ENCODE data around the gene TMEM181. TPM values are rescaled to one million over a fixed set of nuclear protein-coding genes. Genes with fewer than 3 reads are reported as not detected.

TMEM181 gene
- total and polyA plus RNA-seq, 2 experiments from 2014 or later, result 20.0 to 46.9 TPM

DNA sequence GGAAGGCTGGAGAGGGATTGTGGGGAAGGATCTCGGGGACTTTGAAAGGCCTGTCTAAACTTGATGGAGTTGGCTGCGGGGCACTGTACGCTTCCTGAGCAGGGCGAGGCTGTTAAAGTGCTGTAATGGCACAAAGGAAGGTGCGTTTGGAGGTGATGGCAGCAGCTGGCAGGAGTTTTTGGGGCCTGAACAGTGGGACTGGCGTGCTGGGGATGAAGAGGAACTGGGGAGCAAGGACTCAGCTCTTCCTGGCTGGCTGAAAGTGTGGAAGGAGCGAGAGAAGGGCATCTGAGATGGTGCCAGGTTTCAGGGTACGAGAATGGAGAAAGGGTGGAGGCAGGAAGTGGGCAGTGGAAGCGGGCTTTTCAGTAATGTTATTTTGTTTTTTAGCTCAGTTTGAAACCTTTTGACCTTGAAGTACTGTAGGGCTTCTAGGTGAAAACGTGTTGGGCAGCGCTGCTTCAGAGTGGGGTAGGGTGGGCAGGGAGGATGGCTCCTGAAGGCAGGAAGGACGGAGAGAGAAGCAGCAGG is 8.0 kb downstream of the TMEM181 start:
- H3K27me3 ChIP-seq, result no peaks in the 10 kb centered on the region
- H3K36me3 ChIP-seq (replicated peaks; ENCODE audit: insufficient read depth, low read depth), result no peaks in the 10 kb centered on the region
- DNase-seq (ENCODE audit: low spot score), result no peak
- H3K9me2 ChIP-seq (replicated peaks; ENCODE audit: insufficient read depth), result no peaks in the 10 kb centered on the region
- no peaks in the 10 kb centered on the region for H3K4me1 ChIP-seq (ENCODE audit: insufficient read depth)
- H3K9me3 ChIP-seq (ENCODE audit: low read depth), result no peaks in the 10 kb centered on the region
- H3K79me2 ChIP-seq, result peaks cover 82% of the 10 kb centered on the region
- peaks cover 39% of the 10 kb centered on the region for H4K20me1 ChIP-seq (ENCODE audit: insufficient read depth, poor library complexity, severe bottlenecking)
- TF ChIP-seq, protein P1, sequence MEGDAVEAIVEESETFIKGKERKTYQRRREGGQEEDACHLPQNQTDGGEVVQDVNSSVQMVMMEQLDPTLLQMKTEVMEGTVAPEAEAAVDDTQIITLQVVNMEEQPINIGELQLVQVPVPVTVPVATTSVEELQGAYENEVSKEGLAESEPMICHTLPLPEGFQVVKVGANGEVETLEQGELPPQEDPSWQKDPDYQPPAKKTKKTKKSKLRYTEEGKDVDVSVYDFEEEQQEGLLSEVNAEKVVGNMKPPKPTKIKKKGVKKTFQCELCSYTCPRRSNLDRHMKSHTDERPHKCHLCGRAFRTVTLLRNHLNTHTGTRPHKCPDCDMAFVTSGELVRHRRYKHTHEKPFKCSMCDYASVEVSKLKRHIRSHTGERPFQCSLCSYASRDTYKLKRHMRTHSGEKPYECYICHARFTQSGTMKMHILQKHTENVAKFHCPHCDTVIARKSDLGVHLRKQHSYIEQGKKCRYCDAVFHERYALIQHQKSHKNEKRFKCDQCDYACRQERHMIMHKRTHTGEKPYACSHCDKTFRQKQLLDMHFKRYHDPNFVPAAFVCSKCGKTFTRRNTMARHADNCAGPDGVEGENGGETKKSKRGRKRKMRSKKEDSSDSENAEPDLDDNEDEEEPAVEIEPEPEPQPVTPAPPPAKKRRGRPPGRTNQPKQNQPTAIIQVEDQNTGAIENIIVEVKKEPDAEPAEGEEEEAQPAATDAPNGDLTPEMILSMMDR (IDR thresholded peaks at IDR 0.05; ENCODE audit: poor library complexity), result no peak
- TF ChIP-seq EZH2 (IDR thresholded peaks at IDR 0.05; ENCODE audit: borderline replicate concordance) (no peak), EZH2phosphoT487 (IDR thresholded peaks at IDR 0.05; ENCODE audit: low read depth, severe bottlenecking, unreplicated experiment) (no peak)
- H3K4me2 ChIP-seq, result no peak overlapping the region
- no peak overlapping the region for H3K27ac ChIP-seq
- WGBS (ENCODE audit: low lambda C conversion rate, missing lambda C conversion rate), result 90% methylated on average over 12 of the region's 12 CpGs
- H3K4me3 ChIP-seq, result no peak overlapping the region
- no peak overlapping the region for H2AFZ ChIP-seq

DNA sequence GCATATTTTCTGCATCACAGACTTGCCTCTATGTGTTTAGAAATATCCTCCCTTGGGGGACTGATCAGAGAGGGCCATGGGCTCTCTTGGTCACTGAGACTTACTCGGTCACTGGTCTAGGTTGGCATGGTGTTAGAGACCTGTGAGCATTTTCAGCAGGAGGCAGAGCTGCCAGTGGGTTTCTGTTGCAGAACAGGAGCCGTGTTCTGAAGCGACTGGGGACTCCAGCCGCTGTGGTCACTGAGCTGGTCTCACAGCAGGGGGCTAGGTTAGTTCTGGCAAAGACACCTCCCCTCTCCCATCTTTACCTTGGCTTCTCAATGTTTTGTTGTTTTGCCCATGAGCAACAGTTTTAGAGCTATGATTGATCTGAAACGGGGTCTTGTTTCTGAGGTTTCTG is 8.7 kb downstream of the TMEM181 start:
- Histone ChIP-seq H3K79me2 (peaks cover 82% of the 10 kb centered on the region), H3K4me1 (ENCODE audit: insufficient read depth) (no peaks in the 10 kb centered on the region), H3K4me2 (no peak overlapping the region)

DNA sequence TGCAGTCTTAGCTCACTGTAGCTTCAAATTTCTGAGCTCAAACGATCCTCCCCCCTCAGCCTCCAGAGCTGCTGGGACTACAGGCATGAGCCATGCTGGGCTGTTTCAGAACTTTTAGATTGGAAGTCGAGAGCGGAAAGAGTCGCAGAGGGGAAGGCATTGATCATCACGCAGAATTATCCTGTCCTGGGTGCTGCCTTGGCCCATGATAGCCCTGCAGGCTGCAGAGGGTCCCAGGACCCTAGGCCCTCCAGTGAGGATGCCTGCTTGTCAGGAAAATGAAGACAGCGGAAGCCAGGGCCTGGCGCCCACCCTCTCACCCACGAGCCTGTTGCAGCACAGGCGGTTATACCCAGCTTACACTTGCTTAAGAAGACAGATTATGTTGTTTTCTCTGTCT is 9.1 kb downstream of the TMEM181 start:
- Histone ChIP-seq H3K9me3 (ENCODE audit: low read depth) (no peaks in the 10 kb centered on the region), H3K9me2 (replicated peaks; ENCODE audit: insufficient read depth) (no peaks in the 10 kb centered on the region), H3K79me2 (peaks cover 82% of the 10 kb centered on the region), H3K4me1 (ENCODE audit: insufficient read depth) (no peaks in the 10 kb centered on the region), H3K27me3 (no peaks in the 10 kb centered on the region), H2AFZ (no peak overlapping the region), H3K36me3 (replicated peaks; ENCODE audit: insufficient read depth, low read depth) (no peaks in the 10 kb centered on the region), H3K4me3 (no peak overlapping the region), H3K4me2 (no peak overlapping the region), H3K27ac (no peak overlapping the region), H4K20me1 (ENCODE audit: insufficient read depth, poor library complexity, severe bottlenecking) (peaks cover 32% of the 10 kb centered on the region)
- DNase-seq (ENCODE audit: low spot score), result no peak
- WGBS (ENCODE audit: low lambda C conversion rate, missing lambda C conversion rate), result 94% methylated on average over 9 of the region's 9 CpGs
- TF ChIP-seq EZH2phosphoT487 (IDR thresholded peaks at IDR 0.05; ENCODE audit: low read depth, severe bottlenecking, unreplicated experiment) (no peak), EZH2 (IDR thresholded peaks at IDR 0.05; ENCODE audit: borderline replicate concordance) (no peak)
- TF ChIP-seq, protein P1 (IDR thresholded peaks at IDR 0.05; ENCODE audit: poor library complexity), result no peak

More for the DNA sequence above, 8.7 kb downstream of the TMEM181 start:
- Histone ChIP-seq H3K4me3 (no peak overlapping the region), H3K9me3 (ENCODE audit: low read depth) (no peaks in the 10 kb centered on the region), H2AFZ (no peak overlapping the region), H3K27me3 (no peaks in the 10 kb centered on the region), H3K27ac (no peak overlapping the region), H3K36me3 (replicated peaks; ENCODE audit: insufficient read depth, low read depth) (no peaks in the 10 kb centered on the region), H4K20me1 (ENCODE audit: insufficient read depth, poor library complexity, severe bottlenecking) (peaks cover 36% of the 10 kb centered on the region), H3K9me2 (replicated peaks; ENCODE audit: insufficient read depth) (no peaks in the 10 kb centered on the region)
- DNase-seq (ENCODE audit: low spot score), result no peak
- TF ChIP-seq EZH2phosphoT487 (IDR thresholded peaks at IDR 0.05; ENCODE audit: low read depth, severe bottlenecking, unreplicated experiment), result no peak
- TF ChIP-seq EZH2 (IDR thresholded peaks at IDR 0.05; ENCODE audit: borderline replicate concordance), result no peak
- TF ChIP-seq, protein P1 (IDR thresholded peaks at IDR 0.05; ENCODE audit: poor library complexity), result no peak
- 93% methylated on average over 5 of the region's 5 CpGs for WGBS (ENCODE audit: low lambda C conversion rate, missing lambda C conversion rate)

DNA sequence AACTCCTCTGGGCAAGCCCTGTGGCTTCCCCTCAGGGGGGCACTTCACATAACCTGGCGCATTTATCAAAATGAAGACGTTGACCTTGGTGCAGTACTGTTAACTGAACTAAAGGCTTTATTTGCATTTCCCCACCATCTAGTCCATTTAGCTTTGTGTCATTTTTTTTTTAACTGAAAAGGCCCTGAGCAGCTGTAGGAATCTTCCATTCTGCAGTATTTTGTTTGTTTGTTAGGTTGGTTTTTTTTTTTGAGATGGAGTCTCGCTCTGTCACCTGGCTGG is 10.7 kb downstream of the TMEM181 start:
- H2AFZ ChIP-seq, result no peak overlapping the region
- no peak for DNase-seq (ENCODE audit: low spot score)
- H3K36me3 ChIP-seq (replicated peaks; ENCODE audit: insufficient read depth, low read depth), result no peaks in the 10 kb centered on the region
- H3K27ac ChIP-seq, result no peak overlapping the region
- no peaks in the 10 kb centered on the region for H3K9me3 ChIP-seq (ENCODE audit: low read depth)
- no peaks in the 10 kb centered on the region for H3K27me3 ChIP-seq
- peaks cover 81% of the 10 kb centered on the region for H3K79me2 ChIP-seq
- H3K4me1 ChIP-seq (ENCODE audit: insufficient read depth), result no peaks in the 10 kb centered on the region
- TF ChIP-seq, protein P1 (IDR thresholded peaks at IDR 0.05; ENCODE audit: poor library complexity), result no peak
- TF ChIP-seq EZH2 (IDR thresholded peaks at IDR 0.05; ENCODE audit: borderline replicate concordance) (no peak), EZH2phosphoT487 (IDR thresholded peaks at IDR 0.05; ENCODE audit: low read depth, severe bottlenecking, unreplicated experiment) (no peak)
- H3K4me3 ChIP-seq, result no peak overlapping the region
- H3K4me2 ChIP-seq, result no peak overlapping the region
- peaks cover 25% of the 10 kb centered on the region for H4K20me1 ChIP-seq (ENCODE audit: insufficient read depth, poor library complexity, severe bottlenecking)
- 91% methylated on average over 3 of the region's 3 CpGs for WGBS (ENCODE audit: low lambda C conversion rate, missing lambda C conversion rate)
- no peaks in the 10 kb centered on the region for H3K9me2 ChIP-seq (replicated peaks; ENCODE audit: insufficient read depth)
